Sigmoid colon (tissue), 7 donors: ENCODE data around the gene AP1AR. TPM values are rescaled to one million over a fixed set of nuclear protein-coding genes. Genes with fewer than 3 reads are reported as not detected.
"Not testable (repeated sequence)": the region's sequence is repeated elsewhere in the genome, so short reads cannot be mapped to it uniquely, and the experiment has no call there.

ENCODE experiments used
- DNase-seq: peaks from one replicate; pipeline ENCODE4 v3.0.0-alpha.2; 2019
- H3K27ac ChIP-seq, 4 donors: fragments of 200-600 bp; sonication (generic); one replicate each; pipeline ENCODE4 v1.5.1; 2016 to 2019; ENCODE audit warnings: mild to moderate bottlenecking in 1 of 4
- H3K27me3 ChIP-seq, 3 donors: fragments of 200-600 bp; sonication (generic); one replicate each; pipeline ENCODE4 v1.5.1; 2019; ENCODE audit warnings: mild to moderate bottlenecking in 1 of 3
- H3K36me3 ChIP-seq, 4 donors: fragments of 200-600 bp; sonication (generic); one replicate each; pipeline ENCODE4 v1.5.1; 2016 to 2019
- H3K4me1 ChIP-seq, 4 donors: fragments of 200-600 bp; sonication (generic); one replicate each; pipeline ENCODE4 v1.5.1; 2017 to 2019
- H3K4me3 ChIP-seq, 4 donors: fragments of 200-600 bp; sonication (generic); one replicate each; pipeline ENCODE4 v1.5.1; 2017 to 2019; ENCODE audit warnings: mild to moderate bottlenecking in 2 of 4, moderate library complexity in 1 of 4
- H3K9me3 ChIP-seq, 4 donors: fragments of 200-600 bp in 3 of 4; sonication (generic) in 3 of 4; one replicate each; pipeline versions ENCODE4 v1.5.1 to v1.6.1; 2013 to 2019
- EP300 ChIP-seq, 4 donors: sonication (generic); formaldehyde crosslinking; IDR thresholded peaks; one replicate each; pipeline ENCODE4 v1.6.1; 2017; ENCODE audit warnings: antibody characterized with exemption in 4 of 4
- POLR2A ChIP-seq, 2 donors: fragments of 450-650 bp; IDR thresholded peaks; one replicate each; pipeline ENCODE4 v1.6.1; 2016; ENCODE audit warnings: antibody characterized with exemption in 2 of 2, mild to moderate bottlenecking in 2 of 2, moderate library complexity in 2 of 2
- POLR2AphosphoS5 ChIP-seq, 4 donors: sonication (generic); formaldehyde crosslinking; IDR thresholded peaks; one replicate each; pipeline ENCODE4 v1.6.1; 2017; ENCODE audit warnings: antibody characterized with exemption in 4 of 4
- WGBS, 2 donors: extraction: QIAGEN DNeasy Blood & Tissue Kit; methylation state at CpG; one replicate each; pipeline ENCODE4 v1.1.7; 2013; 5-methylcytosine and 5-hydroxymethylcytosine counted together
- intact Hi-C: fragments of 100-400 bp; cut with DNase I; formaldehyde crosslinking; loops from one replicate; pipeline ENCODE4 v1.15.1; 2023
- polyA plus RNA-seq, 3 donors: library from polyadenylated mRNA; stranded (reverse); fragments of 200-250 nt; gene quantifications; one replicate each; pipeline ENCODE4 v1.2.3, GENCODE V29; 2013
- total RNA-seq, 4 donors: library from RNA; depleted of rRNA; stranded (reverse); fragments of >200 nt; gene quantifications; one replicate each; pipeline ENCODE4 v1.1.0, GENCODE V29; 2016
- TF ChIP-seq, protein P1 (sequence below), 4 experiments: fragments of 450-650 bp in 3 of 4; fragments of 200-600 bp in 1 of 4; IDR thresholded peaks; one replicate each; pipeline ENCODE4 v1.5.1; 2016 to 2019; ENCODE audit warnings: antibody characterized with exemption in 4 of 4, mild to moderate bottlenecking in 3 of 4, moderate library complexity in 2 of 4
- donor health status: healthy with polysubstance abuse.
- donor health status: Bipolar disorder and iron deficiency.
- donor health status: healthy.

AP1AR gene
- total and polyA plus RNA-seq, 7 donors, result 6.9 to 36.3 (median 19.5) TPM

DNA sequence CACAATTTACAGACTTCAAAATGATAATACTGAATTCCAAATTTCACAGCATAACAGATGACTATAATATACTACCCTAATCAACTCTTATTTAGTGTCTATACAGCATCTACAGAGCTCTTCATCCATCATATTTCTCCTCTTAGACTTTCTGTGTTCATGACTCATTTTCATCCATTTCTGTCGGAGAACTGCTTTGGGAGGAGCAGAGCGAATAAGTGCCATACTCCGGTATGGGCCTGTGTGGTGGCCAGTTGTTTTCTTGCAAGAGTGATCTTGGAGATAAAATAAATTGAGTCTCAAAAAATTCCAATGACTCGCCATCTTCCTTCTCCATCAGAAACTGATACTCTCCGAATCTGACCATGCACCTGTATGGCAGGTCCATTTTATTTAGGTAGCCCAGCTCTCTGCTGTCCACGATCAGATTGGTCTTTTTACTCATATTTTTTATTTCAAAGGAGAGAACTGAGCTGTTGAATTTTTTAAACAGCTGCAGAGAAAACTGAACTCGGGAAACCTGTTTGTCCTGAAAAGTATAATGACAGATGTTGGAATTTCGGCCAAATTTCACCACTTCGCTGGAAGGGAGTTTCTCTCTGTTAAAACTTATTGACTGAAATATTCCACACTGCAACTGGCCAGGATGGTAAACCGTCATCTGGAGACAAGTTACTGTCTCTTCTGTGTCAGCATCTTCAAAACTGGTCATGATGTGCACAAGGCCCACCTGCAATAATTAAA, 46.3 kb downstream of the AP1AR start:
- TF ChIP-seq, protein P1, sequence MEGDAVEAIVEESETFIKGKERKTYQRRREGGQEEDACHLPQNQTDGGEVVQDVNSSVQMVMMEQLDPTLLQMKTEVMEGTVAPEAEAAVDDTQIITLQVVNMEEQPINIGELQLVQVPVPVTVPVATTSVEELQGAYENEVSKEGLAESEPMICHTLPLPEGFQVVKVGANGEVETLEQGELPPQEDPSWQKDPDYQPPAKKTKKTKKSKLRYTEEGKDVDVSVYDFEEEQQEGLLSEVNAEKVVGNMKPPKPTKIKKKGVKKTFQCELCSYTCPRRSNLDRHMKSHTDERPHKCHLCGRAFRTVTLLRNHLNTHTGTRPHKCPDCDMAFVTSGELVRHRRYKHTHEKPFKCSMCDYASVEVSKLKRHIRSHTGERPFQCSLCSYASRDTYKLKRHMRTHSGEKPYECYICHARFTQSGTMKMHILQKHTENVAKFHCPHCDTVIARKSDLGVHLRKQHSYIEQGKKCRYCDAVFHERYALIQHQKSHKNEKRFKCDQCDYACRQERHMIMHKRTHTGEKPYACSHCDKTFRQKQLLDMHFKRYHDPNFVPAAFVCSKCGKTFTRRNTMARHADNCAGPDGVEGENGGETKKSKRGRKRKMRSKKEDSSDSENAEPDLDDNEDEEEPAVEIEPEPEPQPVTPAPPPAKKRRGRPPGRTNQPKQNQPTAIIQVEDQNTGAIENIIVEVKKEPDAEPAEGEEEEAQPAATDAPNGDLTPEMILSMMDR (IDR thresholded peaks at IDR 0.05), result no peak
- TF ChIP-seq POLR2AphosphoS5 (IDR thresholded peaks at IDR 0.05) (no peak), EP300 (IDR thresholded peaks at IDR 0.05) (no peak), POLR2A (IDR thresholded peaks at IDR 0.05) (no peak)
- intact Hi-C loops, result no loop called here
- H3K27ac ChIP-seq, result no peak overlapping the region
- H3K4me1 ChIP-seq, result peaks cover 0 to 7% (median 0%) of the 10 kb centered on the region in 4 donors
- DNase-seq, result no peak
- no peaks in the 10 kb centered on the region for H3K9me3 ChIP-seq
- no peak overlapping the region for H3K4me3 ChIP-seq
- 87 to 93% methylated on average over 10 of the region's 10 CpGs for WGBS, 2 donors
- no peaks in the 10 kb centered on the region for H3K27me3 ChIP-seq
- H3K36me3 ChIP-seq, result peaks cover 0 to 6% (median 0%) of the 10 kb centered on the region in 4 donors

DNA sequence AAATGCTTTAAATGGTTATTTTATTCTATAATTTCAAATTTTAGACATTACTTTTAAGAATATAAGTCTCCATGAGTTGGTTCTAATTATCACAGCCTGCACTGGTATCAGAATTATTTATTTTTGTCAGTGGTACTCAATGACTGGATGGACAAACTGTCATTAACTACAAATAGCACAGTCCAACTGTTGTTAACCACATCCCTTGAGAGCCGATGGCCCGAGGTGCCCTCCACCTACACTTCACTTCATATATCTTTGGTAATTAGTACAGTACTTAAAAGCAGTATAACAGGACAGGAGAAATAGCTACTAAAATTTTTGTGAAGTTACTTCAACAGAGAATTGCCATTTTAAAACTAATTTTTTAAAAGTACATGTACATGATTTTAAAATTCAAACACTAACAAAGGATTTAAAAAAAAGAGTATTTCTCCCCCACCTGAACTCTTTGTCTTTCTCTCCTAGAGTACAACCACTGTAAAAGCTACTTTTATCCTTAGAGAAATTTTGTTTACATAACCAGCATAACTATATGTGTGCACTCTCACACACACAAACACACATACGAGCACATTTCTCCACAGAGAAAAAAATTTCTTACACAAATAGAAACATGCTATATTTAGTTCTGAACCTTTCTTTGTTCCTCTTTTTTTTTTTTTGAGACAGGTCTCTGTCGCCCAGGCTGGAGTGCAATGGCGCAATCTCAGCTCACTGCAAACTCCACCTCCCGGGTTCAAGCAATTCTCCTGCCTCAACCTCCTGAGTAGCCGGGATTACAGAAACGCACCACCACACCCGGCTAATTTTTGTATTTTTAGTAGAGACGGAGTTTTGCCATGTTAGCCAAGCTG, 47.7 kb downstream of the AP1AR start:
- WGBS, 2 donors, result 64 to 68% methylated on average over 10 of the region's 10 CpGs
- peaks cover 0 to 14% (median 3%) of the 10 kb centered on the region in 4 donors for H3K4me1 ChIP-seq
- DNase-seq, result no peak
- H3K36me3 ChIP-seq, result peaks cover 0 to 6% (median 0%) of the 10 kb centered on the region in 4 donors
- peak overlapping the region in 1 of 4 donors; percentile 66 for H3K27ac ChIP-seq
- intact Hi-C loops, result no loop called here
- H3K27me3 ChIP-seq, result no peaks in the 10 kb centered on the region
- no peak overlapping the region for H3K4me3 ChIP-seq
- no peaks in the 10 kb centered on the region for H3K9me3 ChIP-seq
- TF ChIP-seq POLR2A (IDR thresholded peaks at IDR 0.05) (no peak), POLR2AphosphoS5 (IDR thresholded peaks at IDR 0.05) (no peak), EP300 (IDR thresholded peaks at IDR 0.05) (no peak)
- TF ChIP-seq, protein P1 (IDR thresholded peaks at IDR 0.05), result no peak

DNA sequence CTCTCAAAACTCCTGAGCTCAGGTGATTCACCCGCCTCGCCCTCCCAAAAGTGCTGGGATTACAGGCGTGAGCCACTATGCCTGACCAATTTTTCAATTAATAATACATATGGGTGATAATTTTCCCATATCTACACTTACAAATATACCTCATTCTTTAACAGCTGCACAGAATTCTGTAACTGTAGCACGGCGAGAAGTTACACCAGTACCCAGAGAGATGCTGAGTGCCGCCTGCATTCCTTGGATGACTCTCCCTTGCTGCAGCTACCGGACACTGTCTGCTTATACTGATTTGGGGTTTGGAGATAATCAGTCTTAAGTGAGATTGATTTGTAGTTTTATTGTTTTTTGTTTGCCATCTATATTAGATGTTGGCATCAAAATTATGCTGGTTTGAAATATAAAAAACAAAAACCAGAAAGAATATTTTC, 48.3 kb downstream of the AP1AR start:
- intact Hi-C loops, result no loop called here
- Histone ChIP-seq H3K4me1 (peaks cover 0 to 21% (median 9%) of the 10 kb centered on the region in 4 donors), H3K27ac (peak overlapping the region in 1 of 4 donors; percentile 66), H3K27me3 (no peaks in the 10 kb centered on the region), H3K4me3 (no peak overlapping the region), H3K36me3 (peaks cover 0 to 6% (median 0%) of the 10 kb centered on the region in 4 donors), H3K9me3 (no peaks in the 10 kb centered on the region)
- DNase-seq, result no peak
- 90 to 92% methylated on average over 7 of the region's 7 CpGs for WGBS, 2 donors
- TF ChIP-seq, protein P1 (IDR thresholded peaks at IDR 0.05), result no peak
- TF ChIP-seq POLR2AphosphoS5 (IDR thresholded peaks at IDR 0.05), result no peak
- TF ChIP-seq EP300 (IDR thresholded peaks at IDR 0.05), result no peak
- no peak for TF ChIP-seq POLR2A (IDR thresholded peaks at IDR 0.05)

DNA sequence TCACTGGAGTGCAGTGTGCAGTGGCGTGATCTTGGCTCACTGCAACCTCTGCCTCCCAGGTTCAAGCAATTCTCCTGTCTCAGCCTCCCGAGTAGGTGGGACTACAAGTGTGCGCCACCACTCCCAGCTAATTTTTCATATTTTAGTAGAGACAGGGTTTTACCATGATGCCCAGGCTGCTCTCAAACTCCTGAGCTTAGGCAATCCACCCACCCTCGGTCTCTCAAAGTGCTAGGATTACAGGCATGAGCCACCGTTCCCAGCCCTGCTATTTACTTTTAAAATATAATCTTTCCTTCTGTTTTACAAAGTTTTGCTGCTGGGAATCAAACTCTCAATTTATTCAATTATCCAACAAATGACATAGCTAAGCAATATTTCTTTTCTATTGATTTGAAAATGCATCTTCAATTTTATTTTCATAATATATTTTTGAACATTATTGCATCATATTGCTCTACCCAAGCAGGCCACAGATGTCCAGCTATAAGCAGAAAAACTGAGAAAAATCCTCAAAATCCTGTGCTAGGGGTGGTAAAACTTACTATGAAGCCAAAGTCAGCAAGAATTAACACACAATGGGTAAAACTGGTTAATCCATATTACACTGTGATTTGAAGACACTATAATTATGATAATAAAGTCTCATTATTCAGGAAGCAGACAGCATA, 48.9 kb downstream of the AP1AR start:
- no peak for DNase-seq
- Histone ChIP-seq H3K27me3 (no peaks in the 10 kb centered on the region), H3K4me1 (peaks cover 0 to 21% (median 12%) of the 10 kb centered on the region in 4 donors), H3K9me3 (no peaks in the 10 kb centered on the region), H3K36me3 (peaks cover 0 to 6% (median 0%) of the 10 kb centered on the region in 4 donors), H3K27ac (no peak overlapping the region), H3K4me3 (no peak overlapping the region)
- TF ChIP-seq, protein P1 (IDR thresholded peaks at IDR 0.05), result no peak
- TF ChIP-seq EP300 (IDR thresholded peaks at IDR 0.05) (no peak), POLR2AphosphoS5 (IDR thresholded peaks at IDR 0.05) (no peak)
- intact Hi-C loops, result no loop called here
- 73 to 85% methylated on average over 5 of the region's 5 CpGs for WGBS, 2 donors

DNA sequence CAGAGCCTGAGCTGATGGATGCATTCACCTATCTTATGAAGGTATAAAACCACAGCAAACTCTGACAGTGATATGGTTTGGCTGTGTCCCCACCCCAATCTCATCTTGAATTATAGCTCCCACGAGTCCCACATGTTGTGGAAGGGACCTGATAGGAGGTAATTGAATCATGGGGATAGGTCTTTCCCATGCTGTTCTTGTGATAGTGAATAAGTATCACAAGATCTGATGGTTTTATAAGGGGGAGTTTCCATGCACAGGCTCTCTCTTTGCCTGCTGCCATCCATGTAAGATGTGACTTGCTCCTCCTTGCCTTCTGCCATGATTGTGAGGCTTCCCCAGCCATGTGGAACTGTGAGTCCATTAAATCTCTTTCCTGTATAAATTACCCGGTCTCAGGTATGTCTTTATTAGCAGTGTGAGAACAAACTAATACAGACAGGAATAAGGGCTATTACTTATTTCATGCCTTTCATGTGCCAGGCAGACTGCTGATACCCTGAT, 50.4 kb downstream of the AP1AR start:
- H3K9me3 ChIP-seq, DNase-seq, intact Hi-C loops, H3K27ac ChIP-seq, H3K36me3 ChIP-seq, H3K4me3 ChIP-seq, H3K27me3 ChIP-seq: not testable (repeated sequence)
- 92% methylated on average over 2 of the region's 2 CpGs for WGBS, 2 donors
- peaks cover 0 to 21% (median 12%) of the 10 kb centered on the region in 4 donors for H3K4me1 ChIP-seq
